CD4-positive, alpha-beta T cell treated with Interleukin-10 for 1 hour (primary cell): Measurements from ENCODE around the gene GPR87.
A peak's percentile ranks its signal among the peaks of the same experiment; 100 is the strongest.

Experiments used
- DNase-seq: peaks from one replicate; pipeline ENCODE4 v3.0.0-alpha.2; 2020

The GPR87 gene

DNA sequence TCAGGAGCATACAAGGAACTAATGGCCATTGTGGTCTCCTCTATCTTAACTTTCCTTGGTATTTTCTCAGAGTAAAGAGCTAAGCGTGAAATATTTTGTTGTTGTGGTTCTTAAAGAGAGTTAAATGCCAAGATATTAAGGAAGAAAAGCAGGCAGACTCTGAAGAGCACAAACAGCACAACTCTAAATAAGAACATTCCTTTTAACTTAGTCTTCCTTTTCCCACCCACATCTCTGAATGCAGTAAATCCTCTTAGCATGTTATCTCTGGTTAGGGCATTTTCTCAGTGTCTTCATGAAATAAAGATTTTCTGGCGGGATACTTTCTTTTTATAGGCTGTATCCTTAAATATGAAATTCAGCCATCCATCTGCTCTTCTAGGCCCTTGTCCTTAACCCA lies 1.5 kb downstream of the GPR87 start:
- DNase-seq: no peak

DNA sequence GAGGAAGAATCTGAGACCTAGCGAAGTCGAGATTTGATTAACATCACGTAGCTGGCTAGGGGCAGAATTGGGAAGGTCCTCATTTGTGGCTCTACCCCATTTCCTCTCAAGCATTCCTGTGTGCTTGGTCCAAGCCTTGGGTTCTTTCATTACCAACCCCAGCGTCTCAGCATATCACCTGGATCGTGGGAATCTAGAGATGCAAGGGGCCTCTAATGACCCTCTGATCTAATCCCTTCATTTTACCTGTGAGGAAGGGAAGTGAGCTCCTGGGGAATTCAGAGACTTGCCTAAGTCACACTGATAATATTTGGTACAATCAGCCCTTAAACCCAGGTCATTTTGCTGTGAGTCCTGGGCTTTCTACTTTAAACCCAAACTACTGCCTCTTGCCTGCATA lies 2.0 kb downstream of the GPR87 start:
- DNase-seq: no peak

DNA sequence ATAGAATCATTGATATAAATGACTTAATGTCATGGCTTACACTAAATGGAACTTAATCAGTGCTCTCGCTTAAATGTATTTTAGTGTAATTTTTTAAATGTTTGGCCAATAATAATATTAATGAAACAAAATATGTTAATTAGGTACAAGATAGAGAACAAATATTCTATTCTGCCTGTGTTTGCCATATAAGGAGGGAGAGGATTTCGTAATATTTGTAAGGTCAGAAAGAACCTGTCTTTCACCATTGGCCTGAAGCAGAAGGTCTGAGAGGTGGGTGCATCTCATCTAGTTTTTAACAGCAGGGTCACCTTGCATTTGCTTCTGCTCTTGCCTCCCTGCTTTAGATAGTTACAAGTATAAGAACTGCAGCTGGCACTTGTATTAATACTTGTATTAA lies 2.5 kb downstream of the GPR87 start:
- no peak for DNase-seq

DNA sequence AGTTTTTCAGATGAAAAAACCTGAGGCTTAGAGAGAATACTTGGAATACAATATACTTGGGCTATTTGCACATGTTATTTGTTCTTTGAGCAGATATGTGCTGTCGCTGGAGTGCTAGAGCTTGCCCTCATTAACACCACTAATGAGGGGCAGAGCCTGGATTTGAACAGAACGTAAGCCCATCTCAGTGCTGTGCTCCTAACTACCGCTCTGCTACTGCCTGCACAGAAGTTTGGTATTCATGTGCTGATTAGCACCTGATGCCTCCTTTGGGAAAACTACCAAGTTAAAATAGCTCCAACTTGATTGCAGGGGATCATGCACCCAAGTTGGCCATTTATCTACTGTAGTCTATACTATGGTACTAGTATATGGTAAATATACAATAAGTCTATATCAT lies 3.6 kb downstream of the GPR87 start:
- no peak for DNase-seq

DNA sequence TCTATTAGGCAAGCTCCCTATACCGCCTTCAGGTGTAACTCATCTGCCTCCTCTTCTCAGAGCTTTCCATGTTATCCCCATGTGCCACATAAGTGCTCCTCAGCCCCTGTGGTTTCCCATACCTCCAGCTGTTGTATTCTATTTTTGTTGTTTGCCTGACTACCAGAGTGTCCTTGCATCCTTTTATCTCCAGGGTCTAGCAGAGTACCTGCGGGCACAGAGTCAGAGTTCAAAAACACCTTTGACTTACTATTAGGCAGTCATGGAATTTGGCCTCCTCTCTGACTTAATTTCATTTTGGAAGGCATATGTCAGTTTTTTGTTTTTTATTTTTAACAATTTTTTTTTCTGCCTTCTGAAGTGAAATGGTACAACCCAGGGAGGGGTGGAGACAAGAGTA lies 7.1 kb downstream of the GPR87 start:
- DNase-seq: no peak

DNA sequence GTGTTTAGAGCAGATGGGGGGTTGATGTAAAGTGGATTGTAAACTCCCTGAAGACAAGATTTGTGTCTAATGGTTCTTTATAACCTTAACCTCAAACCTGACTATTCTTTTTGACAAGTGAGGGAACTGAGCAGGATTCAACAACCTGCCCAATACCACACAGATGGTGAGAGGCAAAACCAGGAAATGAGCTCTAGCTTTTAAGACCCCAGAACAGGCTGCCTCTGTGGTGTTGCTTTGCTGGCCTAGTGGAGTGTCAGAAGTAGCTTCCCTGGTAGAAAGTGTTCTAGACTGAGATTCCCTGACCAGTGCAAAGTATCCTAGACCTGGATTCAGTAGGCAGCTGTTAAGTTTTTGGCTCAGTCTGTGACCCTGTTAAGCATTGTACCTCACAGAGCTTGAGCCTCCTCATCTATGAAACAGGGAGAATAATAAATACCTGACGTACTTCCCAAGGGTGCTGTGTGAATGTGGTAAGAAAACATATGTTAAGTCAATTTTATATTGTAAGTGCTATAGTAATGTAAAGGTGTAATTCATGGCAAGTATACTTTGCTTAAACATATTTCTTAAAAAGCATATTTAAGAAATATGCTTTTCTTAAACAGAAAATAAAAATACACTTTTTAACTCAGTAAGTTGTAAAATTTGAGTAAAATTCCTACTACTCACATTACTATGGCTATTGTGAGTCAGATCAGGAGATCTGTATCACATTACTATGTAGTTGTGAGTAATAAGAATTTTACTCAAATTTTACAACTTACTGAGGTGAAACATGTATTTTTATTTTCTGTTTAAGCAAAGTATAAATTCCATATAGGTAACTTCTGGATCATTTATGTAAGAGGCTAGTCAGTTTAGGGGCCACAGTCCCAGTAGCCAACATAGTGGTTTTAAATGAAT lies 8.8 kb downstream of the GPR87 start:
- DNase-seq: no peak

DNA sequence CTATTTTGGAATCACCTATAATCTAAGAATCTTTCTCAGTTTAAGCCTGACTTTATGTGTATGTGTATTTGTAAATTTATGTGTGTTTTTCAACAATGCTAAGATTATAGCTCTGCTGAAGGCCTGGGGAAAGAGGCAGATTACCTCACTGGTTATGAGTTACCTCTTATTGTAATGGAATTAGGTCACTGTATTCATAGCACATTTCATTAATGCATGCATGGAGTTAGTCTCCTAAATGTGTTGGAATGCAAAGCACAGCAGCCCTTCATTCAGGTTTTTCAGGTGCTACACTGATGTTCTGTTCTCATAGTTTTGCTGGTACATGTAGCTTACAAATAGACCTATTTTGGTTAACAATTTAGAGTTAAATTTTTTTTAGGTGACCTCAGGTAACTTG lies 9.5 kb downstream of the GPR87 start:
- DNase-seq: no peak

GRCh38 chr3:151306168-151306810 lies 10.3 kb downstream of the GPR87 start:
- no peak for DNase-seq

GRCh38 chr3:151305775-151306151 lies 10.9 kb downstream of the GPR87 start:
- no peak for DNase-seq

DNA sequence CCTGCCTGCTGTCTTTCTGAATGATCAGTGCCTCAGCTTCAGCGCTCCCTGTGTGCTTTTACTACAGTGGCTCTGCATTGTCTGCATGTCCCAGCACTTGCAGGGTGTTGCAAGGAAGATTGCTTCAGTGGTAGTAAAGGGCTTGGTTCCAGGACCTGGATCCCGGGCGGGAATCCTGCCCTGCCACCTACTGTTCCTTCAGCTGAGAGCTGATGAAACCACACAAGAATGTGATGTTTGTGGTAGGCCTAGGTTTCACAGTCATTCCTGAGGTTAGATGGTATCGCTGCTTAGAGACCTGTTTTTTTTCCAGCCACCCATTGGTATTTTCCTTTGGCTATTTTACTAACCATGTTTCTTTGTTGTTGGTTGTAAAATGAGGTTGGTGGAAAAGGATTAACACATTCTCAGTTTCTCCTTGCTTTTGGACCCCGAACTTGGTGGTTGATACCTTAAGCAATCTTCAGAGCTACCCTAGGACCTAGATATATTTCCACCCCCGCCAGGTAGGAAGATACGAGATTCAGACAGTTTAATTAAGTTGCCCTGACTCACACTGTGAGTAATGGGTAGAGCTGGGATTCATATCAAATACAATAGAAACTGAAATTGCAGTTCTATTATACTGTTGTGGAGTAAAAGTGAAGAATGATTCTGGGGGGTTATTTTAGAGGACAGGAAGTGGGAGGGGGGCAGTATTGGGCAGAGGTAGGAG lies 11.4 kb downstream of the GPR87 start:
- DNase-seq: no peak

- no peak for DNase-seq
Observed at GRCh38 chr3:151303751-151304150, 12.9 kb downstream of the GPR87 start.

GRCh38 chr3:151301787-151302186 lies 14.8 kb downstream of the GPR87 start:
- no peak for DNase-seq

GRCh38 chr3:151300539-151300938 lies 16.1 kb downstream of the GPR87 start:
- DNase-seq: no peak

DNA sequence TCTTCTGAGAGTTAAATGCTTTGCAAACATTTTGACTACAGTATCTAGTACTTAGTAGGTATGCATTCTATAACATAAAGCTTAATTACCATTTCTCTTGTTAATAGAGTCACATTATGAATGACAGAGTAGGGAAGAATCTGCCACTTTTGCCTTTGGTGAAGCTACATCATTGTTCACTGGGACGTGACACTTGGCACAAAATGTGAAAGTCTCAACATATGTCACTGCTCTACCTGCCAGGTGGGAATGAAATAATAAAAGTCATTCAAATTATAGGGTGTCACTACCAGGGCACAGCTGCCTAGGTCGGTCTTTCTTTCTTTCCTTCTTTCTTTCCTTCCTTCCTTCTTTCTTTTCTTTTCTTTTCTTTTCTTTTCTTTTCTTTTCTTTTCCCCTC lies 17.6 kb downstream of the GPR87 start:
- no peak for DNase-seq

DNA sequence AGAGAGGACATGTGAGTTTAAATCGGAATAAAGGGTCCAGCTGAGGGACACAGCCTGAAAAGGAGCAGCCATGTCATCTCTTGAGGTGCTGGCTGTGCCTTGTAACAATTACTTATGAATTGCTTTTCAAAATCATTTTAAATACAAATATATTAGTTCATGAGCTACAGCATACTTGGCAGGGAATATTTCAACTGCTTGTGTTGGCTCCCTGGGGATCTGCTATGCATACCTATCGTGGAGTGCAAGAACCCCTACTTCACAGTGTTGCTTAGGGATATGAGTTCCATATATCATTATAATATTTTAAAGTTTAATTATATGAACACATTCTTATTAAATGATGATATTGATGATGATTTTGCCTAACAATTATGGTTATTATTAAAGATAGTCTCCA lies 19.2 kb downstream of the GPR87 start:
- no peak for DNase-seq

DNA sequence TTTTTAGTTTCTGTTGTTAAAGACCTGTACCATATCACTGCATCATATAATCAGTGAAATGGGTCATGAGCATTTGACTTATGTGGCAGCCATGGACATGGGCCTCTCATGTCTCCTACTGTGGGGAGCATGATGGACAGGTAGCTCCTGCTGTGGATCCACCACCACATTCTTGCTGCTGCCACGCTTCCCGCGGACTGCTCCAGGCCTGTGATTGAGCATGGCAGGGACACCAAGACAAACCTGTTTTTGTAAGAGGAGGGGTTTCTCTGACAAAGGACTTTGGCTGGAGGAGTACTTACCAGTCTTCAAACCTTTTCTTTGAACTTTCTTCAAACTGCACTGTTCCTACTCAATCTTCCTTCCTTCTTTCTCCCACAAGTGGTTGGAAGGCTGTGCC lies 20.4 kb downstream of the GPR87 start:
- no peak for DNase-seq

DNA sequence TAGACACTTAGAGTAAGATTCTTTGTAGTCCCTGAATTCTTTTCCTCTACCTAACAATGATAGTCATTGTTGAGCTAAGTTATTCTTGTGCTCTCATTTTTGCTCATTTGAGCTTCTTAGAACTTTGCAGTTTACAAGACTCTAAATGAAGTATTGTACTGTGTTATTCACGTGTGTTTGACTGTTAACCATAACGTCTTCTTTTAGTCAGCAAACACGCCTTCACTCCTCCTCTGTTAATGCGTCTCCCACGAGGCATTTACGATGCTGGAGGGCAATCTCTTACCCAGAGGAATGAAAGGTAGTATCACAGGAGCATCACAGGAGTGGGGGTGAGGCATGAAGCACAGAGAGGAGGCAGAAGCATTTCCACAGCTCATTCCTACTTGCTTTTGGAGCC lies 23.5 kb downstream of the GPR87 start:
- DNase-seq: no peak

- DNase-seq: no peak
Observed at GRCh38 chr3:151290673-151291072, 25.9 kb downstream of the GPR87 start.

GRCh38 chr3:151289445-151289844 lies 27.2 kb downstream of the GPR87 start:
- DNase-seq: no peak

DNA sequence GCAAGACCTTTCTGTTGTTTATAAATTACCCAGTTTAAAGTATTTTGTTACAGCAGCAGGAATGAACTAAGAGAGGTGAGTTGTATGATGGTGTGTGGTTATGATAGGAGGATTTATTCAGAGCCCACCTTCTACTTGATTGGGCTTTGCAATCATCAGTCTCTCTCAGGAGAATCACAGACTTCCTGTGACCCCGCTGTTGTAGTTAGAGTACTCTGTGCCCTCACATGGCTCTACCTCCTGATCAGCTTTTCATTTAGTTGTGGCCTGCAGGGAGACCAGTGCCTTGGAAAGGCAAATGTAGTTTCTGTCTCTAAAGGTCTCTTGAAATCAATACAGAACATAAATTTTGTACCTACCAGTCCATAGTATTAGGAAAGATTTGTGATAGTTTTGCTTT lies 30.7 kb downstream of the GPR87 start:
- no peak for DNase-seq

GRCh38 chr3:151283907-151284461 lies 32.6 kb downstream of the GPR87 start:
- no peak for DNase-seq

GRCh38 chr3:151283387-151283786 lies 33.2 kb downstream of the GPR87 start:
- DNase-seq: no peak

DNA sequence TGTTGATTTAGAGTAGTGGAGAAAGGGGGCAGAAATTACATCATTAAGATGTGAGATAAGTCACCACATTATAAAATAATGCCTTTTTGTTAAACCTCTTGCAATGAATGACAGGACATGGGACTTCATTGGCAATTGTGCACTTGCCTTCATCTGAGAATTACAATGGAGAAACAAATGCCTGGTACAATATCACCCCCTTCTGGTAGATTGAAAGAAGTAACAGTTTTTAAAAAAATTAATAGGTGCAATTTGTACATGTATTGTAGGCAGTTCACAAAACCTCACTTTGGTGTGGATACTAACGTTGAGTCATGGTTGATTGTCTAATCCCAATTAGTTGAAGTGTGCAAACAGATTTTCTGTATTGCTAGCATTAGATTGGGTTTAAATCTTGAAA lies 33.7 kb downstream of the GPR87 start:
- peak; percentile 73 for DNase-seq
